GM19397 (cell line): ENCODE data around the gene DRD5.

Source experiments
- ATAC-seq: cut with Tn5 transposase; IDR thresholded peaks from one replicate; pipeline ENCODE4 v1.9.1; 2021; ENCODE audit warnings: mild to moderate bottlenecking, moderate library complexity; ENCODE audit not compliant: unreplicated experiment

DRD5 gene

GRCh38 chr4:9812501-9813340 lies 31.3 kb downstream of the DRD5 start:
- peak; percentile 66 for ATAC-seq

GRCh38 chr4:9816285-9816684 lies 34.9 kb downstream of the DRD5 start:
- no peak for ATAC-seq

- no peak for ATAC-seq
Measured at GRCh38 chr4:9820343-9820742, 38.9 kb downstream of the DRD5 start.

- ATAC-seq, result no peak
Measured at GRCh38 chr4:9825049-9825448, 43.6 kb downstream of the DRD5 start.

- no peak for ATAC-seq
Measured at GRCh38 chr4:9826551-9826950, 45.1 kb downstream of the DRD5 start.

- no peak for ATAC-seq
Measured at GRCh38 chr4:9832640-9833039, 51.2 kb downstream of the DRD5 start.

- ATAC-seq, result no peak
Measured at GRCh38 chr4:9833421-9833820, 52.0 kb downstream of the DRD5 start.
